ENCODE data around the gene P2RY1.
"Not testable (repeated sequence)": the region's sequence is repeated elsewhere in the genome, so short reads cannot be mapped to it uniquely, and the experiment has no call there.

P2RY1 gene

GRCh38 chr3:152843955-152844354, 9.0 kb downstream of the P2RY1 start:
- DNase-seq (no peak), ATAC-seq (ENCODE audit: insufficient read depth, low read depth) (no peak)
- Histone ChIP-seq H3K9ac (ENCODE audit: low read depth, low read length) (no peak overlapping the region), H3K36me3 (ENCODE audit: insufficient read depth, low read length) (no peaks in the 10 kb centered on the region), H3K9me3 (ENCODE audit: insufficient read depth, low read length, severe bottlenecking) (peaks cover 3% of the 10 kb centered on the region), H3K79me2 (ENCODE audit: insufficient read depth, low read length) (no peaks in the 10 kb centered on the region), H3K27ac (ENCODE audit: low read length) (no peak overlapping the region), H3K27me3 (ENCODE audit: insufficient read depth, low read length, poor library complexity) (no peaks in the 10 kb centered on the region), H3K4me1 (ENCODE audit: insufficient read depth, low read length) (no peaks in the 10 kb centered on the region), H3K4me2 (ENCODE audit: insufficient read depth, low read length) (no peak overlapping the region), H3K4me3 (ENCODE audit: low read depth in 1 of 2, low read length in 2 of 2) (no peak overlapping the region), H2AFZ (ENCODE audit: low read depth, low read length) (no peak overlapping the region), H4K20me1 (ENCODE audit: insufficient read depth, low read length) (no peaks in the 10 kb centered on the region)
- no peak for TF ChIP-seq EZH2 (IDR thresholded peaks at IDR 0.05; ENCODE audit: borderline replicate concordance, low read depth, low read length, severe bottlenecking)
- no peak for TF ChIP-seq CTCF (IDR thresholded peaks at IDR 0.05; ENCODE audit: borderline replicate concordance, extremely low read depth, low read length, poor library complexity, severe bottlenecking)

- H3K4me2 ChIP-seq (ENCODE audit: insufficient read depth, low read length); H2AFZ ChIP-seq (ENCODE audit: low read depth, low read length); H3K27me3 ChIP-seq (ENCODE audit: insufficient read depth, low read length, poor library complexity); H4K20me1 ChIP-seq (ENCODE audit: insufficient read depth, low read length); H3K9me3 ChIP-seq (ENCODE audit: insufficient read depth, low read length, severe bottlenecking); H3K36me3 ChIP-seq (ENCODE audit: insufficient read depth, low read length); H3K9ac ChIP-seq (ENCODE audit: low read depth, low read length); ATAC-seq (ENCODE audit: insufficient read depth, low read depth); H3K4me1 ChIP-seq (ENCODE audit: insufficient read depth, low read length); H3K79me2 ChIP-seq (ENCODE audit: insufficient read depth, low read length); H3K4me3 ChIP-seq (ENCODE audit: low read depth in 1 of 2, low read length in 2 of 2); DNase-seq; H3K27ac ChIP-seq (ENCODE audit: low read length): not testable (repeated sequence)
These were observed 11.8 kb downstream of the P2RY1 start for GRCh38 chr3:152846572-152847202.

- H2AFZ ChIP-seq (ENCODE audit: low read depth, low read length); H3K9me3 ChIP-seq (ENCODE audit: insufficient read depth, low read length, severe bottlenecking); H3K4me3 ChIP-seq (ENCODE audit: low read depth in 1 of 2, low read length in 2 of 2); H4K20me1 ChIP-seq (ENCODE audit: insufficient read depth, low read length); ATAC-seq (ENCODE audit: insufficient read depth, low read depth); H3K4me2 ChIP-seq (ENCODE audit: insufficient read depth, low read length); H3K27me3 ChIP-seq (ENCODE audit: insufficient read depth, low read length, poor library complexity); H3K9ac ChIP-seq (ENCODE audit: low read depth, low read length); DNase-seq; H3K79me2 ChIP-seq (ENCODE audit: insufficient read depth, low read length); H3K27ac ChIP-seq (ENCODE audit: low read length); H3K4me1 ChIP-seq (ENCODE audit: insufficient read depth, low read length); H3K36me3 ChIP-seq (ENCODE audit: insufficient read depth, low read length): not testable (repeated sequence)
These were observed 12.7 kb downstream of the P2RY1 start for GRCh38 chr3:152847599-152847998.

- Histone ChIP-seq H3K4me1 (ENCODE audit: insufficient read depth, low read length) (no peaks in the 10 kb centered on the region), H3K27me3 (ENCODE audit: insufficient read depth, low read length, poor library complexity) (no peaks in the 10 kb centered on the region), H3K9me3 (ENCODE audit: insufficient read depth, low read length, severe bottlenecking) (peaks cover 3% of the 10 kb centered on the region), H3K4me2 (ENCODE audit: insufficient read depth, low read length) (no peak overlapping the region), H3K4me3 (ENCODE audit: low read depth in 1 of 2, low read length in 2 of 2) (no peak overlapping the region), H4K20me1 (ENCODE audit: insufficient read depth, low read length) (no peaks in the 10 kb centered on the region), H3K9ac (ENCODE audit: low read depth, low read length) (no peak overlapping the region), H3K27ac (ENCODE audit: low read length) (no peak overlapping the region), H3K36me3 (ENCODE audit: insufficient read depth, low read length) (no peaks in the 10 kb centered on the region), H3K79me2 (ENCODE audit: insufficient read depth, low read length) (no peaks in the 10 kb centered on the region), H2AFZ (ENCODE audit: low read depth, low read length) (no peak overlapping the region)
- ATAC-seq (ENCODE audit: insufficient read depth, low read depth): no peak
- TF ChIP-seq EZH2 (IDR thresholded peaks at IDR 0.05; ENCODE audit: borderline replicate concordance, low read depth, low read length, severe bottlenecking) (no peak), CTCF (IDR thresholded peaks at IDR 0.05; ENCODE audit: borderline replicate concordance, extremely low read depth, low read length, poor library complexity, severe bottlenecking) (no peak)
- no peak for DNase-seq
These were observed 15.2 kb downstream of the P2RY1 start for GRCh38 chr3:152849996-152850578.

All from DND-41 (cell line).